GM23248 (cell line): ENCODE measurements around the gene LRMDA.

Experiments used
- EZH2 ChIP-seq: fragments of 200-600 bp; sonication (generic); IDR thresholded peaks from 2 replicates; pipeline ENCODE4 v1.6.1; 2018; ENCODE audit warnings: antibody characterized with exemption, mild to moderate bottlenecking; ENCODE audit not compliant: insufficient read depth, poor library complexity, severe bottlenecking
- EZH2phosphoT487 ChIP-seq: fragments of 200-600 bp; sonication (generic); IDR thresholded peaks from 2 replicates; pipeline ENCODE4 v1.6.1; 2018; ENCODE audit warnings: antibody characterized with exemption, moderate library complexity, mild to moderate bottlenecking, low read depth; ENCODE audit not compliant: insufficient read depth

DNA sequence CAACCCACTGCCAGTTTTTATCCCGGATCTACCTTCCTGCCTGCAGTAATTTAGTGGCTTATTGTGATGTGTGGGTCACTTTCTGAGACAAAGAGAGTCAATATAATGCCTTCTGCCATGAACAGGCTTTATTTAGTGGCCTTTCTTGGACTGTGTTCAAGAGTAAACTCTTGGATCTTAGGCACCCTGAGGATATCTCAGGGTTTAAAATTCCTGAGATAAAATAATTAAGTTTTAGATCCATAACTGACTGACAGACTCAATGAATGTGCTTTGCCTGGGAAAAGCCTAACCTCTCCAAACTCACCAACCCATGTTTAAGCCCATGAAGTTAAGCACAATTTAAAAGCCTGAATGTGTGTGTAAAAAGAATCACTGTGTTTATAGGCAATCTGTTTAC is 564.3 kb downstream of the LRMDA start:
- no peak for TF ChIP-seq EZH2
- no peak for TF ChIP-seq EZH2phosphoT487
